HL-60/S4 treated with phorbol 12-myristate 13-acetate at 8.2 ng/mL for 4 days and 3 days (cell line): ENCODE data around the gene NAT8L.

Experiments
- in situ Hi-C: fragments of 300-500 bp; cut with MboI; formaldehyde crosslinking; loops from 2 replicates; pipeline ENCODE4 v1.15.0; 2022; ENCODE audit warnings: low sequenced_read_pairs

Gene NAT8L

GRCh38 chr4:2062808-2063524 is 3.8 kb downstream of the NAT8L start:
- in situ Hi-C loops, result no loop called here

GRCh38 chr4:2063557-2064275 is 4.6 kb downstream of the NAT8L start:
- in situ Hi-C loops, result no loop called here

GRCh38 chr4:2064276-2064991 is 5.3 kb downstream of the NAT8L start:
- in situ Hi-C loops, result no loop called here

GRCh38 chr4:2065106-2065930 is 6.2 kb downstream of the NAT8L start:
- in situ Hi-C loops, result no loop called here

- in situ Hi-C loops, result no loop called here
Observed at GRCh38 chr4:2066011-2066551, 7.0 kb downstream of the NAT8L start.

- in situ Hi-C loops, result no loop called here
Observed at GRCh38 chr4:2066571-2067445, 7.7 kb downstream of the NAT8L start.

- in situ Hi-C loops, result no loop called here
Observed at GRCh38 chr4:2067446-2068197, 8.5 kb downstream of the NAT8L start.

- in situ Hi-C loops, result no loop called here
Observed at GRCh38 chr4:2068198-2068470, 9.0 kb downstream of the NAT8L start.

GRCh38 chr4:2068566-2068965 is 9.4 kb downstream of the NAT8L start:
- in situ Hi-C loops, result no loop called here

- in situ Hi-C loops, result no loop called here
Observed at GRCh38 chr4:2069161-2069971, 10.2 kb downstream of the NAT8L start.

GRCh38 chr4:2069986-2070385 is 10.9 kb downstream of the NAT8L start:
- in situ Hi-C loops, result no loop called here

- in situ Hi-C loops, result no loop called here
Observed at GRCh38 chr4:2070421-2071251, 11.5 kb downstream of the NAT8L start.

- in situ Hi-C loops, result no loop called here
Observed at GRCh38 chr4:2071252-2071911, 12.3 kb downstream of the NAT8L start.

- in situ Hi-C loops, result no loop called here
Observed at GRCh38 chr4:2071912-2072867, 13.1 kb downstream of the NAT8L start.

GRCh38 chr4:2072971-2073807 is 14.1 kb downstream of the NAT8L start:
- in situ Hi-C loops, result no loop called here
